HepG2 (cell line): ENCODE data around the gene P3H3. TPM values are rescaled to one million over a fixed set of nuclear protein-coding genes. Genes with fewer than 3 reads are reported as not detected.

Source experiments
- ASH2L ChIP-seq: fragments of 300-600, 200-600 bp; sonication (generic); IDR thresholded peaks from 2 replicates; pipeline ENCODE4 v1.7.0; 2017; ENCODE audit warnings: low read depth, mild to moderate bottlenecking, moderate library complexity, mixed read lengths, low read length; ENCODE audit not compliant: insufficient read length
- BATF2 ChIP-seq: sonication (generic); formaldehyde crosslinking; IDR thresholded peaks from 2 replicates; pipeline ENCODE4 v1.8.0; 2022; ENCODE audit warnings: mild to moderate bottlenecking, missing genetic modification reagents, moderate library complexity
- CREB1 ChIP-seq, 2 experiments: fragments of 450-650 bp in 1 of 2; IDR thresholded peaks; 2 replicates each; pipeline ENCODE4 v1.6.1; 2016 to 2017; ENCODE audit warnings: control low read depth in 1 of 2, mild to moderate bottlenecking in 1 of 2, missing compliant biosample characterization in 1 of 2, missing genetic modification characterization in 1 of 2
- CREBL2 ChIP-seq: sonication (generic); formaldehyde crosslinking; IDR thresholded peaks from 2 replicates; pipeline ENCODE4 v1.8.1; 2023; ENCODE audit warnings: missing genetic modification reagents, mild to moderate bottlenecking, borderline replicate concordance
- DPF2 ChIP-seq: sonication (generic); formaldehyde crosslinking; IDR thresholded peaks from 2 replicates; pipeline ENCODE4 v1.4.0; 2020; ENCODE audit warnings: mild to moderate bottlenecking, low read depth, missing genetic modification reagents, borderline replicate concordance
- HNRNPK ChIP-seq: fragments of 200-400 bp; formaldehyde crosslinking; IDR thresholded peaks from 2 replicates; pipeline ENCODE4 v1.6.1; 2018; ENCODE audit warnings: low read length, low read depth, moderate library complexity, mild to moderate bottlenecking; ENCODE audit not compliant: poor library complexity, severe bottlenecking
- KDM1A ChIP-seq: IDR thresholded peaks from 2 replicates; pipeline ENCODE4 v1.6.1; 2016; ENCODE audit warnings: missing compliant biosample characterization
- PCBP2 ChIP-seq: fragments of 200-400 bp; formaldehyde crosslinking; optimal IDR thresholded peaks from 2 replicates; pipeline ENCODE3; 2018; ENCODE audit warnings: low read length, low read depth; ENCODE audit not compliant: poor library complexity, severe bottlenecking
- SMARCC2 ChIP-seq: fragments of 450-650 bp; IDR thresholded peaks from 2 replicates; pipeline ENCODE4 v1.6.1; 2017; ENCODE audit warnings: antibody characterized with exemption, mild to moderate bottlenecking
- STAT6 ChIP-seq: sonication (generic); formaldehyde crosslinking; IDR thresholded peaks from 2 replicates; pipeline ENCODE4 v1.4.0; 2020; ENCODE audit warnings: missing genetic modification reagents, mild to moderate bottlenecking, borderline replicate concordance
- TFE3 ChIP-seq: IDR thresholded peaks from 2 replicates; pipeline ENCODE4 v1.6.1; 2016
- UBTF ChIP-seq: sonication (generic); formaldehyde crosslinking; IDR thresholded peaks from 2 replicates; pipeline ENCODE4 v1.4.0; 2020; ENCODE audit warnings: mild to moderate bottlenecking, missing genetic modification reagents
- YEATS2 ChIP-seq: sonication (generic); formaldehyde crosslinking; IDR thresholded peaks from 2 replicates; pipeline ENCODE4 v1.4.0; 2020; ENCODE audit warnings: missing genetic modification reagents, borderline replicate concordance
- ZMYM3 ChIP-seq: sonication (generic); formaldehyde crosslinking; IDR thresholded peaks from 2 replicates; pipeline ENCODE4 v1.5.1; 2020; ENCODE audit warnings: mild to moderate bottlenecking, missing genetic modification reagents
- ZNF232 ChIP-seq: sonication (generic); formaldehyde crosslinking; IDR thresholded peaks from 2 replicates; pipeline ENCODE4 v1.4.0; 2020; ENCODE audit warnings: missing genetic modification reagents, borderline replicate concordance
- ZNF274 ChIP-seq: sonication (generic); formaldehyde crosslinking; IDR thresholded peaks from 2 replicates; pipeline ENCODE4 v1.5.1; 2020; ENCODE audit warnings: mild to moderate bottlenecking, missing genetic modification reagents
- ZNF34 ChIP-seq: sonication (generic); formaldehyde crosslinking; IDR thresholded peaks from 2 replicates; pipeline ENCODE4 v1.4.0; 2020; ENCODE audit warnings: mild to moderate bottlenecking, missing genetic modification reagents, borderline replicate concordance
- ZNF382 ChIP-seq: sonication (generic); formaldehyde crosslinking; IDR thresholded peaks from 2 replicates; pipeline ENCODE4 v1.5.0; 2020; ENCODE audit warnings: missing genetic modification reagents, mild to moderate bottlenecking, borderline replicate concordance
- ZNF430 ChIP-seq: sonication (generic); formaldehyde crosslinking; IDR thresholded peaks from 2 replicates; pipeline ENCODE4 v1.9.0; 2021; ENCODE audit warnings: mild to moderate bottlenecking, missing genetic modification reagents
- ZNF572 ChIP-seq: sonication (generic); formaldehyde crosslinking; IDR thresholded peaks from 2 replicates; pipeline ENCODE4 v1.5.1; 2020; ENCODE audit warnings: mild to moderate bottlenecking, missing genetic modification reagents
- ZNF589 ChIP-seq: sonication (generic); formaldehyde crosslinking; conservative IDR thresholded peaks from 2 replicates; pipeline ENCODE4 v1.8.0; 2022; ENCODE audit warnings: mild to moderate bottlenecking, moderate library complexity, missing genetic modification reagents
- ZNF747 ChIP-seq: sonication (generic); formaldehyde crosslinking; IDR thresholded peaks from 2 replicates; pipeline ENCODE4 v1.8.1; 2023; ENCODE audit warnings: missing genetic modification reagents, mild to moderate bottlenecking, borderline replicate concordance
- polyA plus RNA-seq, 8 experiments: library from polyadenylated mRNA; depleted of rRNA in 3 of 8; stranded (reverse) in 7 of 8; unstranded in 1 of 8; fragments of >200 nt; fragmentation: Illumina TruSeq in 4 of 8; extraction: Trizol in 4 of 8; gene quantifications; 2 replicates each; pipeline versions ENCODE4 v1.2.1 to v1.2.3, GENCODE V29; 2011 to 2016; ENCODE audit warnings: low read depth in 4 of 8, missing spikeins in 1 of 8, mixed read lengths in 1 of 8; ENCODE audit not compliant: insufficient read depth in 1 of 8
- total RNA-seq, 5 experiments: library from RNA; depleted of rRNA; stranded (reverse); fragments of >200 nt; fragmentation: Illumina TruSeq; extraction: Trizol; gene quantifications; 2 replicates each; pipeline ENCODE4 v1.2.3, GENCODE V29; 2016; ENCODE audit warnings: low read depth in 1 of 5

P3H3 gene
- total and polyA plus RNA-seq, 2 of the 13 experiments (the other 11 are each of a cell fraction or from before 2014, with no cell fraction given), result 20.1 to 20.5 TPM

- TF ChIP-seq HNRNPK (no peak), TFE3 (0 out of 2 replicates have a peak, but pooled peaks have one; percentile 9), ZNF430 (CRISPR knock-in tag) (no peak), ZMYM3 (no peak), BATF2 (CRISPR knock-in tag) (no peak), CREBL2 (CRISPR knock-in tag) (no peak), YEATS2 (CRISPR knock-in tag) (no peak), SMARCC2 (no peak), DPF2 (CRISPR knock-in tag) (no peak), KDM1A (no peak), ZNF382 (no peak), CREB1 (IDR thresholded peaks at IDR 0.05) (no peak), CREB1 (CRISPR knock-in tag; IDR thresholded peaks at IDR 0.05) (peak; percentile 45), STAT6 (CRISPR knock-in tag) (no peak), ZNF232 (CRISPR knock-in tag) (no peak), ASH2L (peak; percentile 5), ZNF589 (CRISPR knock-in tag) (no peak), ZNF572 (CRISPR knock-in tag) (0 out of 2 replicates have a peak, but pooled peaks have one; percentile 2), ZNF34 (CRISPR knock-in tag) (no peak), PCBP2 (no peak), UBTF (no peak), ZNF747 (CRISPR knock-in tag) (no peak), ZNF274 (CRISPR knock-in tag) (no peak)
Measured at GRCh38 chr12:6852651-6853354, 24.6 kb downstream of the P3H3 start (continued).
